ENCODE data around the gene MT2A.

MT2A gene

DNA sequence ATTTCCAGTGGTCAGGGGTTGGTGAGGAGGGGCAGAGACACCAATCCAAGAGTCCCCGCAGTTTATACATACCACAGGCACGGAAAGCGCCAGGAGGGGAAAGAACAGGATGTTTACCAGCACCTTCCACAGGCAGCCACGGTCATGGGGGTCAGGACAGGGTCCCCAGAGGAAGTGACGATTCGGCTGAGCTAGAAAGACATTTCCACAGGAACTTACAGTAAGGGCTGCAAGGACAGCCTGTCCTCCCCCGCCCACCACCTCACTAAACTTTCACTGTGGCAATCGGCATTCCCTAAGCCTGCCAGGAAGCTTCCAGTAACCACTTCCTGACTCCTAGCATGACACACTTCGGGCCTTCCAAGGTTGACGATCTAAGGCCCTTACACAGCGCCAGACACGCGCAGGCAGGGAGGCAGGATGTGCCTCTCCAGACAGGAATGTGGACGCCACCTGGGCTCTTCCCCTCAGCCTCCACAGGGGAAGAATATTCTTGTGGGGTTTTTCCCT, 1.2 kb upstream of the MT2A start:
- peak; percentile 98 for DNase-seq (ENCODE audit: low read depth)
- TF ChIP-seq, protein P1, sequence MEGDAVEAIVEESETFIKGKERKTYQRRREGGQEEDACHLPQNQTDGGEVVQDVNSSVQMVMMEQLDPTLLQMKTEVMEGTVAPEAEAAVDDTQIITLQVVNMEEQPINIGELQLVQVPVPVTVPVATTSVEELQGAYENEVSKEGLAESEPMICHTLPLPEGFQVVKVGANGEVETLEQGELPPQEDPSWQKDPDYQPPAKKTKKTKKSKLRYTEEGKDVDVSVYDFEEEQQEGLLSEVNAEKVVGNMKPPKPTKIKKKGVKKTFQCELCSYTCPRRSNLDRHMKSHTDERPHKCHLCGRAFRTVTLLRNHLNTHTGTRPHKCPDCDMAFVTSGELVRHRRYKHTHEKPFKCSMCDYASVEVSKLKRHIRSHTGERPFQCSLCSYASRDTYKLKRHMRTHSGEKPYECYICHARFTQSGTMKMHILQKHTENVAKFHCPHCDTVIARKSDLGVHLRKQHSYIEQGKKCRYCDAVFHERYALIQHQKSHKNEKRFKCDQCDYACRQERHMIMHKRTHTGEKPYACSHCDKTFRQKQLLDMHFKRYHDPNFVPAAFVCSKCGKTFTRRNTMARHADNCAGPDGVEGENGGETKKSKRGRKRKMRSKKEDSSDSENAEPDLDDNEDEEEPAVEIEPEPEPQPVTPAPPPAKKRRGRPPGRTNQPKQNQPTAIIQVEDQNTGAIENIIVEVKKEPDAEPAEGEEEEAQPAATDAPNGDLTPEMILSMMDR (conservative IDR thresholded peaks at IDR 0.05; ENCODE audit: low read depth, low read length): no peak
- H3K4me3 ChIP-seq (ENCODE audit: low read depth, low read length): peak overlapping the region; percentile 7

DNA sequence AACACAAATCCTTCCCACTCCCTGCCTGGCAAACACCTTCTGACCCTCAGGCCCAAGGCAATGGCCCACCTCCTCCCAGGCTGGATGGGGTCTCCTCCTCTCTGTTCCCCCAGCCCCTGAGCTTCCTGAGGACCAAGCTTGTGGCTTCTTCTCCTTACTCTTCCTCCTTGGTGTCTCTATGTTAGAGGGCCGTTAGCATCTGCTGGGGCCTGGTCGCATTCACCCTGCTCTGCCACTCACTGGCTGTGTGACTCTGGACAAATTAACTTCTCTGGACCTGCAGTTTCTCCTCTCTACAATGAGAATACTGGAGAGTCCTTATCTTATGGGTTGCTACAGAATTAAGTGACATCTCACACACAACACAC, 725 bp upstream of the MT2A start:
- no peak for DNase-seq (ENCODE audit: low read depth)
- TF ChIP-seq, protein P1 (conservative IDR thresholded peaks at IDR 0.05; ENCODE audit: low read depth, low read length): no peak
- H3K4me3 ChIP-seq (ENCODE audit: low read depth, low read length): no peak overlapping the region

DNA sequence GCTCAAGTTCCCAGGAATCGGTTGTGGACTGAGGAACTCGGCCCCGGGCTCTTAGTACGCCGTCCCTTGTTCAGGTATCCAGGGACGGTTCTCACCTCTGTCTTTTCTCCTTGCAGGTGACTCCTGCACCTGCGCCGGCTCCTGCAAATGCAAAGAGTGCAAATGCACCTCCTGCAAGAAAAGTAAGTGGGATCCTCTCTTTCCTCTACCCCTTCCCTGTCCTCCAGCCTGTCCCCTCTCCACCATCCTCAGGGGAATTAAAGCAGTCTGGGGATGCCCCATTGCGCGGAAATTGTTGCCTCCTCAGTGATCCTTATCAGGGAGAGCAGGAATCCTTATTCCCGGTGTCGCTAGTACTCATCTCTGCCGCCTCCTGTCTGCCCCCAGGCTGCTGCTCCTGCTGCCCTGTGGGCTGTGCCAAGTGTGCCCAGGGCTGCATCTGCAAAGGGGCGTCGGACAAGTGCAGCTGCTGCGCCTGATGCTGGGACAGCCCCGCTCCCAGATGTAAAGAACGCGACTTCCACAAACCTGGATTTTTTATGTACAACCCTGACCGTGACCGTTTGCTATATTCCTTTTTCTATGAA, 585 bp downstream of the MT2A start:
- TF ChIP-seq, protein P1 (conservative IDR thresholded peaks at IDR 0.05; ENCODE audit: low read depth, low read length): peak; percentile 0
- no peak for DNase-seq (ENCODE audit: low read depth)
- H3K4me3 ChIP-seq (ENCODE audit: low read depth, low read length): peak overlapping the region; percentile 87

DNA sequence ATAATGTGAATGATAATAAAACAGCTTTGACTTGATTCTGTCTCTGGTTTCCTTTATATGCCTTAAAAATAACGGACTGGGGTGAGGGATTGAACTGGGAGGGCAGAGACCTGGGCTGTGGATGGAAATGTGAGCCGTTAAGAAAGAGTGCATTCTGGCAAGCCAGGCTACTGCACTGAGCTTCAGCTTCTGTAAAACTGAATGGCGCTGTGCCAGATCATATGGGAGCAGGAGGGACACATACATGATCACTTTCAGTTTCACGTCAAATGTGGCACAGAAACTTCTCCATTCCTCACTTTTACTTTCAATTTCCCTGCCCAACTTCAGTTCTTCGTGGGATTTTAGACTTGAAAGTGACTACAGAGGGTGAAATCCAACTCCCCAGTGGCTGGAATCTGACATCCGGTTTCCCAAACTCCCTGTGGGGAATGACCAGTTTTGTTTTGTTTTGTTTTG, 1.1 kb downstream of the MT2A start:
- peak overlapping the region; percentile 87 for H3K4me3 ChIP-seq (ENCODE audit: low read depth, low read length)
- DNase-seq (ENCODE audit: low read depth): peak; percentile 94
- TF ChIP-seq, protein P1 (conservative IDR thresholded peaks at IDR 0.05; ENCODE audit: low read depth, low read length): no peak

DNA sequence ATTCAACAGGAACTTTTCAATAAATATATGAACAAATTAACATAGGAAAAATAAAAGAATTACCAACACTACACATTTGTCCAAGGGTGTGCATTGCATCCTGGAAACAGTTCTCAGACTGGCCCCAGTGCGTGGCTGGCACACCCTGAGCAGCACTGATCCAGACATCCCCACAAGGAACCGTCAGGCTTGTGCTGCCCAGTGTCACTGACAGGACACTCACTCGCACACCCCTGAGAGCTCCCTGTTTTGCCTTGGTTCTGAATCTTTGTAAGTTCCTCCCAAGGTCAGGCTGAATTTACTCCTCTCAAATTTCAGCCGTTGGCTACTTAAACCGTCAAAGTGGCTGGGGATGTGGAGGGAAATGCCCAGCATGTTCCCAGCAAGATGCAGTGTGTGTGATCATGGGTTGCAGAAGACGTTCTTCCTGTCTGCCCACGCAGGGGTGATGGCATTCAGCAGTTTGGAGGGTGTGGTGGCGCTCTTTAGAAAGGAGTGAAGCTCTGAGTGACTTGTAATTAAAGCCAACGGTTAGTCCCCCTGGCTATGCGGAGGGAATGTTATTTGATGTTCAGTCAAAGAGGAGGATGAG, 1.7 kb downstream of the MT2A start:
- DNase-seq (ENCODE audit: low read depth): peak; percentile 96
- H3K4me3 ChIP-seq (ENCODE audit: low read depth, low read length): peak overlapping the region; percentile 87
- TF ChIP-seq, protein P1 (conservative IDR thresholded peaks at IDR 0.05; ENCODE audit: low read depth, low read length): peak; percentile 19

DNA sequence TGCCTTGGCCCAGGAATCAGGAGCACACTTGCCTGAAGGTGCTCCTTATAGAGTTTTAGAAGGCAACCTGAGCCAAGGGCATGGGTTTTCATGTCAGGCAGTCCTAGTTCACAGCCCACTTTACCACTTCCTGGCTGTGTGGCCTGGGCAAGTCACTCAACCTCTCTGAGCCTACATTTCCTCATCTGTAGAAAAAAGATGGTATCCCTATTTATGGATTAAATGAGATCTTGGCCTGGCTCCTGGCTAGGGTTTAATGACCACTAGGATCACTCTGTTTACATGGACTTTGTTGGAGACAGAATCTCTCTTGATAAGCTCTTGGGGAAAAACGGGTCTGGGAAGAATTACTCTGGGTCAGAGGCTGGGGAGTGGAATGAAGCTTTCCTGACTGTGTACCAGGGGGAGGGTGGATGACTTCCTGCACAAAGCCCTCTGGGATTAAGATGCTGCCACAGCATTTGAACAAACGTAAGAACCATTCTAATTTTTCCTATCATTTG, 2.3 kb downstream of the MT2A start:
- peak overlapping the region; percentile 87 for H3K4me3 ChIP-seq (ENCODE audit: low read depth, low read length)
- peak; percentile 63 for DNase-seq (ENCODE audit: low read depth)
- TF ChIP-seq, protein P1 (conservative IDR thresholded peaks at IDR 0.05; ENCODE audit: low read depth, low read length): no peak

All from choroid plexus epithelial cell (primary cell).